LNCAP (cell line): ENCODE results near the gene RTL1.

Source experiments
- TF ChIP-seq, protein P1 (sequence below): fragments of 450-650 bp; IDR thresholded peaks from 2 replicates; pipeline ENCODE4 v1.5.1; 2017; ENCODE audit warnings: mild to moderate bottlenecking

RTL1 gene

DNA sequence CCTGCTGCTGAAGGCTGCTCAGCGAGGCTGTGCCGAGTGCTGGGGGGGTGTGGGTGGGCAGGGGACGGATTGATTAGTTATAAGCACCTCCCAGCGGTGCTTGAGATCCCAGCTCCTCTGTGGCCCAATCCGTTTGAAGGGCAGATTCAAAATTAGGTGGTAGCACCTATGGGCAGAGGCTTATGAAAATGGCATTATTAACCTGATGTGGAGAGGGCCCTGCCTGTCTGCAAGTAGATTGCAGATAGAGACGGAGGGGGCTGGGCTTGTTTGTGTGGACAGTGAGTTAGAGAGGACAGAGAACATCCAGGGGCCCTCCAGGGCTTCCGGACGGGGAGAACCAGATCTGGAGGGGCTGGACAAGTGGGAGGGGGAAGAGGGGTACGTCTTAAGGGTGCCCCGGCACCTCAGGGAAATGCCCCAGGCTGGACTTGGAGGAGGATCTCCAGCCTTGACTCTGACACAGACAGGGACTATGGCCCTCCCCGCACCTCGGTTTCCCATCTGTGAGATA lies at the start of gene RTL1:
Gene RTL1, minus strand, starts transcription at position 51 of the 514 bp plus-strand sequence. CDS start 18,934 bp downstream, outside the sequence.
- TF ChIP-seq, protein P1, sequence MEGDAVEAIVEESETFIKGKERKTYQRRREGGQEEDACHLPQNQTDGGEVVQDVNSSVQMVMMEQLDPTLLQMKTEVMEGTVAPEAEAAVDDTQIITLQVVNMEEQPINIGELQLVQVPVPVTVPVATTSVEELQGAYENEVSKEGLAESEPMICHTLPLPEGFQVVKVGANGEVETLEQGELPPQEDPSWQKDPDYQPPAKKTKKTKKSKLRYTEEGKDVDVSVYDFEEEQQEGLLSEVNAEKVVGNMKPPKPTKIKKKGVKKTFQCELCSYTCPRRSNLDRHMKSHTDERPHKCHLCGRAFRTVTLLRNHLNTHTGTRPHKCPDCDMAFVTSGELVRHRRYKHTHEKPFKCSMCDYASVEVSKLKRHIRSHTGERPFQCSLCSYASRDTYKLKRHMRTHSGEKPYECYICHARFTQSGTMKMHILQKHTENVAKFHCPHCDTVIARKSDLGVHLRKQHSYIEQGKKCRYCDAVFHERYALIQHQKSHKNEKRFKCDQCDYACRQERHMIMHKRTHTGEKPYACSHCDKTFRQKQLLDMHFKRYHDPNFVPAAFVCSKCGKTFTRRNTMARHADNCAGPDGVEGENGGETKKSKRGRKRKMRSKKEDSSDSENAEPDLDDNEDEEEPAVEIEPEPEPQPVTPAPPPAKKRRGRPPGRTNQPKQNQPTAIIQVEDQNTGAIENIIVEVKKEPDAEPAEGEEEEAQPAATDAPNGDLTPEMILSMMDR: no peak

DNA sequence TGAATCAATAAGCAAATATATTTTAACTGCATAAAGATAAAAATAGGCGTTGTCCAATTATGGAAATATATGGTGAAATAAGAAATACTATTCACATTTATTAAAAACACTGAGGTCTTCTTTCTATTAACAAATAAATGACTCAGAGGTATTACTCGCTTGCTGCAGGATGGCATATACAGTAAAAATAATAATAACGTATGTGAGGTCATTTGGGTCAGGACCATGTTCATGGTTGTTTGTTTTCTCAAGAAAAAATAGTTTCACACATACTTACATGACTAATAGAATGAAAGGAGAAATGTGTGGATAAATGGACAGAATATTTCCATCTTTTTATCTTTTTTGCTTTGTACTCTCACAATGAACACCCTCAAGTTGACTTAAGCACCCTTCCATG lies 46.5 kb upstream of the RTL1 start:
- TF ChIP-seq, protein P1: no peak

DNA sequence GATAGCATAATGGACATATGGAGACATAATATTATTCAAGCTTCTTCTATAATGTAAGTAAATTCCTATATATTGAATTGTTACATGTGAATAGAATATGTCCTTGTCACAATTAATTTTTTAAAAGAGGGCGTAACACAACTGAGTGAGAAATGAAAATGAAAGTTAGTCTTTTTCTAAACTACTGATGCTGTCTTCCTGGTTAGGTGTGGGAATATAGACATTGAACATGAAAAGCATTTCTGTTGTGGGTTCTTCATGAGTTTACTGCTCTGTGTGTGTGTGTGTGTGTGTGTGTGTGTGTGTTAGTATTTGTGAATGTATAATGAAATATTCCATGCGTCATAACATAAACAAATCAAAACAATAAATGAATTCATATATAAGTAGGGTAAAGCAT lies 40.5 kb upstream of the RTL1 start:
- TF ChIP-seq, protein P1: no peak

GRCh38 chr14:100930270-100930669 lies 26.7 kb upstream of the RTL1 start:
- TF ChIP-seq, protein P1: no peak

GRCh38 chr14:100915560-100915959 lies 12.0 kb upstream of the RTL1 start:
- TF ChIP-seq, protein P1: no peak

DNA sequence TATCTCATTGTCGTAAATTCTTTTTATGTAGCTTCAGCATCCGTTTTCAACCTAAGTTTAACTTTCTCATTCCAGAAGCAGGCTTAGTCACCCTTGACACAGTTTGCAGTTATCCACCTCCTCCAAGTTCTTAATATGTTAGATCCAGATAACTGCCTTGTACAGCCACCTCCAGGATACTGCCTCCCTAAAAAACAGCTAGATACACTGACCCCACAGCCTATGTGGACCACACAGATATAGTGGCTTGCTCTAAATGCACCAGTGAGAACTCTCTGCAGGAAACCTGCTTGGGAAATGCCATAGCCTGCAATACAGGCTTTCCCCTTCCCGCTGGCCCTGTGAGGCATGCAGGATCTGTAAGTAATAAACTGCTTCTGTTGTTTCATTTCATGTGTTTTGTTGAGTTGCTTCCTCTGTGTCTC lies 11.1 kb upstream of the RTL1 start:
- TF ChIP-seq, protein P1: no peak

DNA sequence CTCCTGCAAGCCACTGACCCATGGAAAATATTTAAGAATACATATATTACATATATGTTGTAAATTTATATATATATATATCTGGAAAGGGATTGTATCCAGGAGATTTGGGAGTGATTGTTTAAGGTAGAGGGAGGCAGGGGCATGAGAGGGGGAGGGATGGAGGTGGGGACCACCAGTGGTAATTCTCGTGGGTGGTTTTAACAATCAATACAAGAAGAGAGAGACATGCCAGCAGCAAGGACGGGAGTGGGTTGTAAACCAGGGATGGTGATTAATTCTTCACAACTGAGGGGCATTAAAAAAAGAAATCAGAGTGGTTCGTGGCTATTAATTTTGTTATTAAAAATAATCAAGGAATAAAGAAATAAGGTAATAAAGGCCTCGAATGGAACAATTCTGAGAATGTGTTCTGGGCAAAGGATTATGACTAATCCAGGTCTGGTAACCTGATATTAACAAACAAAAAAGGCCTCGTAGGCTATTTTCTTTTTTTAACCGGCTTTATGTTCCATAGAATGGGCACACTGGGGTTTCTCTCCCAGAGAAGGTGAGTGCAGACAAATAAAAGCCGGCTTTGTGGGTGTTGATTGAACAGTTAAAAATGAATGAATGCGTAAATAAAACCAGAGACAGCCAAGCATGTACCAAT lies 8.3 kb upstream of the RTL1 start:
- TF ChIP-seq, protein P1: no peak
